DOHH2 (cell line): ENCODE data around the gene HELT.
"Not testable (repeated sequence)": the region's sequence is repeated elsewhere in the genome, so short reads cannot be mapped to it uniquely, and the experiment has no call there.

Experiments
- H3F3A ChIP-seq: fragments of 200-600 bp; sonication (generic), shearing (Covaris generic); 2 replicates; pipeline ENCODE4 v1.6.0; 2016; ENCODE audit warnings: antibody characterized with exemption, mild to moderate bottlenecking; ENCODE audit not compliant: control insufficient read depth, insufficient read depth
- H3K27ac ChIP-seq: fragments of 200-600 bp; sonication (generic); 2 replicates; pipeline ENCODE4 v1.5.1; 2014; ENCODE audit warnings: low read depth, mild to moderate bottlenecking, low read length, moderate library complexity
- H3K27me3 ChIP-seq: fragments of 200-600 bp; sonication (generic); 2 replicates; pipeline ENCODE4 v1.6.1; 2014; ENCODE audit warnings: mild to moderate bottlenecking, low read length, mixed read lengths; ENCODE audit not compliant: control insufficient read depth
- H3K36me3 ChIP-seq: fragments of 200-600 bp; sonication (generic); 2 replicates; pipeline ENCODE4 v1.6.1; 2014; ENCODE audit warnings: mild to moderate bottlenecking, low read length, moderate library complexity, mixed read lengths; ENCODE audit not compliant: control insufficient read depth
- H3K4me1 ChIP-seq: fragments of 200-600 bp; sonication (generic); 2 replicates; pipeline ENCODE4 v1.6.1; 2014; ENCODE audit warnings: mild to moderate bottlenecking, low read length, mixed read lengths; ENCODE audit not compliant: control insufficient read depth
- H3K4me2 ChIP-seq: fragments of 200-600 bp; sonication (generic); 2 replicates; pipeline ENCODE4 v1.6.0; 2014; ENCODE audit warnings: mild to moderate bottlenecking, low read length, moderate library complexity
- H3K4me3 ChIP-seq: fragments of 200-600 bp; sonication (generic); 2 replicates; pipeline ENCODE4 v1.5.1; 2014; ENCODE audit warnings: mild to moderate bottlenecking, low read length, mixed read lengths
- H3K79me2 ChIP-seq: fragments of 200-600 bp; sonication (generic); 2 replicates; pipeline ENCODE4 v1.6.1; 2014; ENCODE audit warnings: mild to moderate bottlenecking, low read length, mixed read lengths; ENCODE audit not compliant: control insufficient read depth
- H3K9me2 ChIP-seq: fragments of 200-600 bp; sonication (generic); replicated peaks from 2 replicates; pipeline ENCODE4 v1.6.1; 2014; ENCODE audit warnings: mild to moderate bottlenecking, low read length, mixed read lengths; ENCODE audit not compliant: control insufficient read depth
- H3K9me3 ChIP-seq: fragments of 200-600 bp; sonication (generic); 2 replicates; pipeline ENCODE4 v1.6.1; 2014; ENCODE audit warnings: antibody characterized with exemption, low read length, mixed read lengths; ENCODE audit not compliant: control insufficient read depth, insufficient read depth
- H4K20me1 ChIP-seq: fragments of 200-600 bp; sonication (generic); 2 replicates; pipeline ENCODE4 v1.6.0; 2014; ENCODE audit warnings: low read depth, mild to moderate bottlenecking, antibody characterized with exemption, low read length, moderate library complexity; ENCODE audit not compliant: control insufficient read depth, insufficient read depth
- CTCF ChIP-seq: fragments of 200-600 bp; sonication (generic); IDR thresholded peaks from one replicate; pipeline ENCODE4 v1.5.1; 2014; ENCODE audit warnings: antibody characterized with exemption, mild to moderate bottlenecking, low read depth, low read length; ENCODE audit not compliant: poor library complexity, severe bottlenecking
- EZH2phosphoT487 ChIP-seq: fragments of 200-600 bp; sonication (generic); IDR thresholded peaks from 2 replicates; pipeline ENCODE4 v1.6.1; 2017; ENCODE audit warnings: borderline replicate concordance, mild to moderate bottlenecking, antibody characterized with exemption, low read length, moderate library complexity, mixed read lengths

HELT gene

DNA sequence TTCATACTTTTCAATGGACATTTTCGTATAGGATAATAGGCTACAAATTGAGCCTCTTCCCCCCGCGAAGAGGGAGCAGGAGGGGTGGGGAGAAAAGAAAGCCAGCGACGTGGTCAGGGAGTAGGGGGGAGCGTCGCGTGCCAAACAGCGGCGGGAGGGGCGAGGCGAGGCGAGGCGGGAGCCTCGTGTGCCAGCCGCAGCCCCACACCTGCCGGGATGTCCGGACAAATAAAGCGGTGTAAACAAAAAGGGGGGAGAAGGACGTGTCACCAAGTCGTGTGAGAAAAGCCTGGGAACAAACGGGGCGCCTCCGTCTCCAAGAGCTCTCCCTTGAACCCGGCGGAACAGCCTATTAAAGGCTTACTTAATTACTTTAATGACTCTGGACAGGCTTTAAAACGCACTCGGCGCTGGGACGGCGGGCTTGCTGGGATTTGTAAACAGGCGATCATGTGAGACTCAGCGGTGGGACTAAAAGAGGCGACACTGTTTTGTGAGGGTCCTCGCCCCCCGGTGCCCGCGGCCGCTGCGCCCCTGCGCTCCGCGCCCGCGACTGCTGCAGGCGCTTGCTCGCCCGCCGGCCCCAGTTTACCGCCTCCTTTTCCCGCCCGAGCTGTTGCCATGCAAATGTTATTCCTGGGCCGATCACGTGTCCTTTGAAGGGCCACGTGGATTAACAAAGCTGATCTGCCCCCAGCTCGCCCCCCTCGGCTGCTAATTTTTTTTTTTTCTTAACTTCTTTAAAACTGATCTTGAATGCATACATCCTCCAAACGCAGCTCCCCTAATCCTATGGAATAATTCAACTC is at the start of gene HELT:
Gene HELT, plus strand, starts transcription at position 527 of the 809 bp plus-strand sequence. CDS start 439 bp downstream, outside the sequence.
- Histone ChIP-seq H3K27ac (no peak within 1 kb of the TSS), H3K4me2 (no peak within 1 kb of the TSS), H3K4me3 (no peak within 1 kb of the TSS), H3K36me3 (no peaks in the 10 kb centered on the region), H3K9me2 (no peaks in the 10 kb centered on the region), H3K27me3 (peaks cover 40% of the 10 kb centered on the region), H3K9me3 (no peaks in the 10 kb centered on the region), H3F3A (no peaks in the 10 kb centered on the region), H3K4me1 (no peaks in the 10 kb centered on the region), H4K20me1 (no peaks in the 10 kb centered on the region), H3K79me2 (no peaks in the 10 kb centered on the region)
- TF ChIP-seq CTCF (no peak), EZH2phosphoT487 (no peak)

DNA sequence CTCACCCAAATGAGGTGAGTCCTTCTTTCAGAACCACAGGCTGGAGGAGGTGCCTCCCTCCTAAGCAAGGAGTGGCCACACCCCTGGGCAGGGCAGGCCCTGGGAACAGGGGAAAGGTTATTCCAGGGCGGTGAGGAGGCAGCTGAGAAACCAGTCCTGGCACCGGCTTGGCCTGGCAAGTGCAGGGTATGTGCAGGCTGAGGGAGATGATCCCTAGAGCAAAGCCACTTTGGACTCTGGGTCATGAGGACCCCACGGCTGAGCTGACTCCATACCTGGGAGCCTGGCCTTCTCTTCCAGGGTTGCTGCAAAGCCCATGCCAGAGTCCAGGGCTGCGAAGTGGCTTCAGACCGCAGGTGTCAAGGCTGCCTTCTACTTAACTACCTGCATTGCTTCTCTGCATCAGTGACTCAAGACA is 49.5 kb upstream of the HELT start:
- Histone ChIP-seq H3K27ac (no peak overlapping the region), H3F3A (peaks cover 12% of the 10 kb centered on the region), H3K4me2 (no peak overlapping the region), H3K36me3 (no peaks in the 10 kb centered on the region), H3K27me3 (no peaks in the 10 kb centered on the region), H3K4me1 (no peaks in the 10 kb centered on the region), H3K9me2 (no peaks in the 10 kb centered on the region), H3K4me3 (no peak overlapping the region), H4K20me1 (no peaks in the 10 kb centered on the region), H3K79me2 (no peaks in the 10 kb centered on the region), H3K9me3 (no peaks in the 10 kb centered on the region)
- no peak for TF ChIP-seq CTCF
- TF ChIP-seq EZH2phosphoT487, result no peak

DNA sequence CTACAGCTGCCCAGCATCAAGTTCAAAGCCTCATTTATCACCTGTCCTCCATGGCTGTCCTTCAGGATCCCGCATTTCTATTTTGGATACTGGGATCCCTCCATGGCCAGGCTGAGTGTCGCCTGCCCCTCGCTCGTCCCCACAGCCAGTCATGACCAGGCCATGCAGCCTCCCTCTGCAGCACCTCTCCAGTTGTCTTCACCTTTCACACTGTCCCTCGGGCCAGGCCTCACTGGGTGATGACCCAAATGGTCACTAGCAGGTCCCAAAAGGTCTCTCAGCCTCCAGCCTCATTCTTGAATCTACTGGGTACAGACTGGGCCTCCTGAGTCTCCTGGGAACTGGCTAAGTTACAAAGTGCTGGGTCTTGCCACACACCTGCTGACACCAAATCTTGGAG is 48.7 kb upstream of the HELT start:
- no peaks in the 10 kb centered on the region for H3K27me3 ChIP-seq
- TF ChIP-seq EZH2phosphoT487, result no peak
- H3K9me3 ChIP-seq, result no peaks in the 10 kb centered on the region
- H3K9me2 ChIP-seq, result no peaks in the 10 kb centered on the region
- H3F3A ChIP-seq, result peaks cover 11% of the 10 kb centered on the region
- H3K79me2 ChIP-seq, result no peaks in the 10 kb centered on the region
- H3K4me3 ChIP-seq, result no peak overlapping the region
- no peak overlapping the region for H3K27ac ChIP-seq
- H3K4me2 ChIP-seq, result no peak overlapping the region
- H4K20me1 ChIP-seq, result no peaks in the 10 kb centered on the region
- no peaks in the 10 kb centered on the region for H3K4me1 ChIP-seq
- H3K36me3 ChIP-seq, result no peaks in the 10 kb centered on the region

- no peaks in the 10 kb centered on the region for H3K4me1 ChIP-seq
- H3K27ac ChIP-seq, result no peak overlapping the region
- no peak overlapping the region for H3K4me3 ChIP-seq
- no peaks in the 10 kb centered on the region for H3K79me2 ChIP-seq
- no peaks in the 10 kb centered on the region for H3K36me3 ChIP-seq
- H3K4me2 ChIP-seq, result no peak overlapping the region
- no peaks in the 10 kb centered on the region for H3K9me3 ChIP-seq
- TF ChIP-seq CTCF, result no peak
- no peak for TF ChIP-seq EZH2phosphoT487
- no peaks in the 10 kb centered on the region for H3K27me3 ChIP-seq
- H4K20me1 ChIP-seq, result no peaks in the 10 kb centered on the region
- H3F3A ChIP-seq, result peaks cover 6% of the 10 kb centered on the region
- no peaks in the 10 kb centered on the region for H3K9me2 ChIP-seq
These were observed 45.3 kb upstream of the HELT start for GRCh38 chr4:184972991-184973390.

DNA sequence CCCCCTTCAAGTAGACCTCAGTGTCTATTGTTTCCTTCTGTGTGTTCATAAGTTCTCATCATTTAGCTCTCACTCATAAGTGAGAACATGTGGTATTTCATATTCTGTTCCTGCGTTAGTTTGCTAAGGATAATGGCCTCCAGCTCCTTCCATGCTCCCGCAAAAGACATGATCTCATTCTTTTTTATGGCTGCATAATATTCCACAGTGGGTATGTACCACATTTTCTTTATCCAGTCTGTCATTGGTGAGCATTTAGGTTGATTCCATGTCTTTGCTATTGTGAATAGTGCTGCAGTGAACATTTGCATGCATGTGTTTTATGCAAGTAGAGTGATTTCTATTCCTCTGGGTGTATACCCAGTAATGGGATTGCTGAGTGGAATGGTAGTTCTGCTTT is 41.9 kb upstream of the HELT start:
- H3K9me2 ChIP-seq, H3F3A ChIP-seq, H3K27me3 ChIP-seq, H3K9me3 ChIP-seq, H3K27ac ChIP-seq, H3K4me1 ChIP-seq, H3K4me2 ChIP-seq, H3K36me3 ChIP-seq, H4K20me1 ChIP-seq, H3K79me2 ChIP-seq, H3K4me3 ChIP-seq: not testable (repeated sequence)
